ENCODE measurements around the gene HIVEP2. TPM values are rescaled to one million over a fixed set of nuclear protein-coding genes. Genes with fewer than 3 reads are reported as not detected.

Gene HIVEP2, protein sequence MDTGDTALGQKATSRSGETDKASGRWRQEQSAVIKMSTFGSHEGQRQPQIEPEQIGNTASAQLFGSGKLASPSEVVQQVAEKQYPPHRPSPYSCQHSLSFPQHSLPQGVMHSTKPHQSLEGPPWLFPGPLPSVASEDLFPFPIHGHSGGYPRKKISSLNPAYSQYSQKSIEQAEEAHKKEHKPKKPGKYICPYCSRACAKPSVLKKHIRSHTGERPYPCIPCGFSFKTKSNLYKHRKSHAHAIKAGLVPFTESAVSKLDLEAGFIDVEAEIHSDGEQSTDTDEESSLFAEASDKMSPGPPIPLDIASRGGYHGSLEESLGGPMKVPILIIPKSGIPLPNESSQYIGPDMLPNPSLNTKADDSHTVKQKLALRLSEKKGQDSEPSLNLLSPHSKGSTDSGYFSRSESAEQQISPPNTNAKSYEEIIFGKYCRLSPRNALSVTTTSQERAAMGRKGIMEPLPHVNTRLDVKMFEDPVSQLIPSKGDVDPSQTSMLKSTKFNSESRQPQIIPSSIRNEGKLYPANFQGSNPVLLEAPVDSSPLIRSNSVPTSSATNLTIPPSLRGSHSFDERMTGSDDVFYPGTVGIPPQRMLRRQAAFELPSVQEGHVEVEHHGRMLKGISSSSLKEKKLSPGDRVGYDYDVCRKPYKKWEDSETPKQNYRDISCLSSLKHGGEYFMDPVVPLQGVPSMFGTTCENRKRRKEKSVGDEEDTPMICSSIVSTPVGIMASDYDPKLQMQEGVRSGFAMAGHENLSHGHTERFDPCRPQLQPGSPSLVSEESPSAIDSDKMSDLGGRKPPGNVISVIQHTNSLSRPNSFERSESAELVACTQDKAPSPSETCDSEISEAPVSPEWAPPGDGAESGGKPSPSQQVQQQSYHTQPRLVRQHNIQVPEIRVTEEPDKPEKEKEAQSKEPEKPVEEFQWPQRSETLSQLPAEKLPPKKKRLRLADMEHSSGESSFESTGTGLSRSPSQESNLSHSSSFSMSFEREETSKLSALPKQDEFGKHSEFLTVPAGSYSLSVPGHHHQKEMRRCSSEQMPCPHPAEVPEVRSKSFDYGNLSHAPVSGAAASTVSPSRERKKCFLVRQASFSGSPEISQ (N-terminal part only)
- 3.6 and 5.1 TPM in 2 replicates for total RNA-seq

DNA sequence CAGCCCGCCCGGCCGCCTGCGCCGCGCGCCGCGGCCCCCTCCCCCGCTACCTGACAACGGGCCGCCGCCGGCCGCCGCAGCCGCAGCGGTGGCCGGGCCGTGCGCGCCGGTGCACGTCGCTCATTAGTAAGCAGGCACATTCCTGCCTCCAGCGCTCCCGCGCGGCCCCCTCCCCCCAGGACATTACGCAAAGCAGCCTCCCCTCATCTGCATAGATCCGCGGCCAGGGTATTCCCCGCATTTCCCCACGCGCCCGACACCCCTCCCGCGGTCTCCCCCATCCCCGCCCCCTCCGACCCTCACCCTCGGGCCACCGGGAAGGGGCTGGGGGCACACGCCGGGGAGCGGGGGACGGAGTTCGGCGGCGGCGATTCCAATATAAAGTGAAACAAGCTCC is at the start of gene HIVEP2:
HIVEP2 (minus strand) TSS at position 128 of the 397 bp plus-strand sequence. CDS start 170,438 bp downstream, outside the sequence.

Other genes starting within 250 kb of the HIVEP2 start
- 21.5 and 28.2 TPM in 2 replicates for gene AIG1, start 115.7 kb upstream of the HIVEP2 start, total RNA-seq

All from thoracic aorta endothelial cell (primary cell).